Measurements from ENCODE around the gene MCHR1.

GRCh38 chr22:40685406-40685805, 6.1 kb downstream of the MCHR1 start:
- TF ChIP-seq CTCF (IDR thresholded peaks at IDR 0.05) (no peak), POLR2A (IDR thresholded peaks at IDR 0.05) (no peak)
